IgD-negative memory B cell (primary cell): ENCODE results near the gene ZNF844. TPM values are rescaled to one million over a fixed set of nuclear protein-coding genes. Genes with fewer than 3 reads are reported as not detected.
"Not testable (repeated sequence)": the region's sequence is repeated elsewhere in the genome, so short reads cannot be mapped to it uniquely, and the experiment has no call there.

ENCODE experiments used
- H3K27ac Mint-ChIP-seq, 3 donors: one replicate each; pipeline ENCODE4 v1.8.0; 2020 to 2022; ENCODE audit warnings: mild to moderate bottlenecking in 3 of 3, mixed read lengths in 3 of 3, moderate library complexity in 1 of 3
- H3K27me3 Mint-ChIP-seq: one replicate; pipeline ENCODE4 v1.8.0; 2021; ENCODE audit warnings: mixed read lengths
- H3K36me3 Mint-ChIP-seq: one replicate; pipeline ENCODE4 v1.8.0; 2020; ENCODE audit warnings: mild to moderate bottlenecking, mixed read lengths
- H3K4me1 Mint-ChIP-seq, 3 donors: one replicate each; pipeline ENCODE4 v1.8.0; 2020 to 2022; ENCODE audit warnings: mixed read lengths in 3 of 3, mild to moderate bottlenecking in 1 of 3
- H3K4me3 Mint-ChIP-seq, 4 donors: one replicate each; pipeline ENCODE4 v1.8.0; 2020 to 2022; ENCODE audit warnings: mild to moderate bottlenecking in 4 of 4, mixed read lengths in 4 of 4, moderate library complexity in 3 of 4
- H3K9me3 Mint-ChIP-seq, 3 donors: one replicate each; pipeline ENCODE4 v1.8.0; 2020 to 2021; ENCODE audit warnings: mixed read lengths in 3 of 3, mild to moderate bottlenecking in 1 of 3
- polyA plus RNA-seq: library from polyadenylated mRNA; unstranded; fragments of 300-500 nt; fragmentation: Illumina TruSeq; gene quantifications from one replicate; pipeline ENCODE4 v1.2.3, GENCODE V29; 2021

ZNF844 gene
- polyA plus RNA-seq, 1 donor from 2014 or later: 8.8 TPM

GRCh38 chr19:12075538-12076139 lies 11.1 kb downstream of the ZNF844 start:
- Mint-ChIP-seq H3K27me3 (no peaks in the 10 kb centered on the region), H3K27ac (peak overlapping the region in 1 of 3 donors; percentile 73), H3K4me1 (no peaks in the 10 kb centered on the region), H3K4me3 (no peak overlapping the region), H3K9me3 (peaks cover 15 to 50% (median 37%) of the 10 kb centered on the region in 3 donors), H3K36me3 (peaks cover 27% of the 10 kb centered on the region)

- H3K27ac Mint-ChIP-seq: peak overlapping the region in 1 of 3 donors; percentile 49
- peaks cover 22% of the 10 kb centered on the region for H3K36me3 Mint-ChIP-seq
- H3K27me3 Mint-ChIP-seq, H3K4me3 Mint-ChIP-seq, H3K4me1 Mint-ChIP-seq: not testable (repeated sequence)
- H3K9me3 Mint-ChIP-seq: peaks cover 12 to 48% (median 35%) of the 10 kb centered on the region in 3 donors
Measured at GRCh38 chr19:12076331-12076730, 11.8 kb downstream of the ZNF844 start.

- Mint-ChIP-seq H3K4me3 (no peak overlapping the region), H3K27me3 (no peaks in the 10 kb centered on the region), H3K36me3 (peaks cover 22% of the 10 kb centered on the region), H3K9me3 (peaks cover 12 to 50% (median 35%) of the 10 kb centered on the region in 3 donors), H3K27ac (no peak overlapping the region), H3K4me1 (no peaks in the 10 kb centered on the region)
Measured at GRCh38 chr19:12077375-12077774, 12.8 kb downstream of the ZNF844 start.

GRCh38 chr19:12083336-12083735 lies 18.8 kb downstream of the ZNF844 start:
- not testable (repeated sequence) for H3K27me3 Mint-ChIP-seq, H3K4me3 Mint-ChIP-seq
- H3K9me3 Mint-ChIP-seq: peaks cover 2 to 19% (median 9%) of the 10 kb centered on the region in 3 donors

GRCh38 chr19:12085074-12085818 lies 20.7 kb downstream of the ZNF844 start:
- Mint-ChIP-seq H3K27me3 (no peaks in the 10 kb centered on the region), H3K27ac (no peak overlapping the region), H3K4me3 (no peak overlapping the region), H3K36me3 (peaks cover 3% of the 10 kb centered on the region), H3K4me1 (no peaks in the 10 kb centered on the region), H3K9me3 (peaks cover 2 to 14% (median 9%) of the 10 kb centered on the region in 3 donors)

More at GRCh38 chr19:12083336-12083735, 18.8 kb downstream of the ZNF844 start:
- not testable (repeated sequence) for H3K27ac Mint-ChIP-seq, H3K4me1 Mint-ChIP-seq, H3K36me3 Mint-ChIP-seq

GRCh38 chr19:12090807-12091206 lies 26.3 kb downstream of the ZNF844 start:
- Mint-ChIP-seq H3K27ac (no peak overlapping the region), H3K27me3 (peaks cover 8% of the 10 kb centered on the region), H3K4me1 (peaks cover 5 to 15% (median 8%) of the 10 kb centered on the region in 3 donors), H3K36me3 (peaks cover 11% of the 10 kb centered on the region), H3K9me3 (peaks cover 0 to 6% (median 2%) of the 10 kb centered on the region in 3 donors), H3K4me3 (peak overlapping the region in 2 of 4 donors; percentile 78 to 91)

GRCh38 chr19:12092065-12092867 lies 27.7 kb downstream of the ZNF844 start:
- H3K9me3 Mint-ChIP-seq: peaks cover 0 to 8% (median 2%) of the 10 kb centered on the region in 3 donors
- peaks cover 5 to 15% (median 8%) of the 10 kb centered on the region in 3 donors for H3K4me1 Mint-ChIP-seq
- peak overlapping the region; percentile 73 to 94 (median 84) for H3K4me3 Mint-ChIP-seq
- peaks cover 11% of the 10 kb centered on the region for H3K36me3 Mint-ChIP-seq
- H3K27ac Mint-ChIP-seq: peak overlapping the region in 1 of 3 donors; percentile 71
- peaks cover 8% of the 10 kb centered on the region for H3K27me3 Mint-ChIP-seq

- Mint-ChIP-seq H3K27me3 (peaks cover 8% of the 10 kb centered on the region), H3K4me1 (peaks cover 5 to 15% (median 8%) of the 10 kb centered on the region in 3 donors), H3K36me3 (peaks cover 12% of the 10 kb centered on the region), H3K9me3 (peaks cover under 1 to 8% (median 2%) of the 10 kb centered on the region in 3 donors), H3K4me3 (peak overlapping the region; percentile 14 to 91 (median 80)), H3K27ac (no peak overlapping the region)
Measured at GRCh38 chr19:12092956-12093355, 28.4 kb downstream of the ZNF844 start.

GRCh38 chr19:12093777-12094176 lies 29.2 kb downstream of the ZNF844 start:
- Mint-ChIP-seq H3K27me3 (peaks cover 8% of the 10 kb centered on the region), H3K4me1 (peaks cover 5 to 15% (median 8%) of the 10 kb centered on the region in 3 donors), H3K4me3 (peak overlapping the region in 2 of 4 donors; percentile 14 to 71), H3K27ac (no peak overlapping the region), H3K9me3 (peaks cover 2 to 8% (median 3%) of the 10 kb centered on the region in 3 donors), H3K36me3 (peaks cover 13% of the 10 kb centered on the region)

- peaks cover 5 to 15% (median 8%) of the 10 kb centered on the region in 3 donors for H3K4me1 Mint-ChIP-seq
- H3K27me3 Mint-ChIP-seq: peaks cover 8% of the 10 kb centered on the region
Measured at GRCh38 chr19:12095111-12095790, 30.7 kb downstream of the ZNF844 start.

GRCh38 chr19:12098040-12098439 lies 33.5 kb downstream of the ZNF844 start:
- peaks cover 8% of the 10 kb centered on the region for H3K36me3 Mint-ChIP-seq
- H3K4me3 Mint-ChIP-seq: no peak overlapping the region
- peaks cover 6% of the 10 kb centered on the region for H3K27me3 Mint-ChIP-seq
- peaks cover 4 to 8% (median 5%) of the 10 kb centered on the region in 3 donors for H3K9me3 Mint-ChIP-seq
- H3K4me1 Mint-ChIP-seq: peaks cover 0 to 2% (median 2%) of the 10 kb centered on the region in 3 donors
- H3K27ac Mint-ChIP-seq: no peak overlapping the region

More at GRCh38 chr19:12095111-12095790, 30.7 kb downstream of the ZNF844 start:
- H3K27ac Mint-ChIP-seq: no peak overlapping the region
- H3K36me3 Mint-ChIP-seq: peaks cover 13% of the 10 kb centered on the region
- H3K4me3 Mint-ChIP-seq: no peak overlapping the region
- peaks cover 4 to 8% (median 6%) of the 10 kb centered on the region in 3 donors for H3K9me3 Mint-ChIP-seq

GRCh38 chr19:12103909-12104308 lies 39.4 kb downstream of the ZNF844 start:
- not testable (repeated sequence) for H3K4me3 Mint-ChIP-seq, H3K27me3 Mint-ChIP-seq, H3K4me1 Mint-ChIP-seq, H3K27ac Mint-ChIP-seq, H3K36me3 Mint-ChIP-seq, H3K9me3 Mint-ChIP-seq

GRCh38 chr19:12111176-12111575 lies 46.6 kb downstream of the ZNF844 start:
- Mint-ChIP-seq H3K4me1 (no peaks in the 10 kb centered on the region), H3K36me3 (peaks cover 4% of the 10 kb centered on the region), H3K27me3 (no peaks in the 10 kb centered on the region), H3K4me3 (no peak overlapping the region), H3K9me3 (peaks cover 2 to 31% (median 8%) of the 10 kb centered on the region in 3 donors), H3K27ac (no peak overlapping the region)

- Mint-ChIP-seq H3K27ac (no peak overlapping the region), H3K36me3 (peaks cover 4% of the 10 kb centered on the region), H3K9me3 (peaks cover 2 to 31% (median 8%) of the 10 kb centered on the region in 3 donors), H3K27me3 (no peaks in the 10 kb centered on the region), H3K4me3 (no peak overlapping the region), H3K4me1 (no peaks in the 10 kb centered on the region)
Measured at GRCh38 chr19:12111943-12112637, 47.6 kb downstream of the ZNF844 start.
